OCI-LY1 (cell line): ENCODE results near the gene GRIA1.

ENCODE experiments used
- H2AFZ ChIP-seq: fragments of 200-600 bp; sonication (generic), shearing (Covaris generic); 2 replicates; pipeline ENCODE4 v1.6.0; 2014; ENCODE audit warnings: antibody characterized with exemption, mild to moderate bottlenecking, low read length
- H3F3A ChIP-seq: fragments of 200-600 bp; sonication (generic), shearing (Covaris generic); 2 replicates; pipeline ENCODE4 v1.6.0; 2014; ENCODE audit warnings: mild to moderate bottlenecking, antibody characterized with exemption, low read length, moderate library complexity; ENCODE audit not compliant: insufficient read depth
- H3K27ac ChIP-seq: fragments of 200-600 bp; sonication (generic); 2 replicates; pipeline ENCODE4 v1.5.1; 2014; ENCODE audit warnings: low read length, mixed run types, mild to moderate bottlenecking, low read depth; ENCODE audit not compliant: poor library complexity, severe bottlenecking
- H3K27me3 ChIP-seq: fragments of 200-600 bp; sonication (generic); 2 replicates; pipeline ENCODE4 v1.6.0; 2014; ENCODE audit warnings: antibody characterized with exemption, mild to moderate bottlenecking, low read length, moderate library complexity; ENCODE audit not compliant: insufficient read depth
- H3K36me3 ChIP-seq: fragments of 200-600 bp; sonication (generic); 2 replicates; pipeline ENCODE4 v1.6.1; 2014; ENCODE audit warnings: mild to moderate bottlenecking, antibody characterized with exemption, low read length, moderate library complexity, mixed read lengths; ENCODE audit not compliant: insufficient read depth
- H3K4me1 ChIP-seq: fragments of 200-600 bp; sonication (generic); 2 replicates; pipeline ENCODE4 v1.5.1; 2014; ENCODE audit warnings: mild to moderate bottlenecking, low read length, moderate library complexity; ENCODE audit not compliant: insufficient read depth, severe bottlenecking
- H3K4me2 ChIP-seq: fragments of 200-600 bp; sonication (generic), shearing (Covaris generic); 2 replicates; pipeline ENCODE4 v1.6.1; 2014; ENCODE audit warnings: low read length
- H3K4me3 ChIP-seq: fragments of 200-600 bp; sonication (generic); 2 replicates; pipeline ENCODE4 v1.5.1; 2014; ENCODE audit warnings: low read length, low read depth, mild to moderate bottlenecking, mixed read lengths; ENCODE audit not compliant: poor library complexity, severe bottlenecking
- H3K79me2 ChIP-seq: fragments of 200-600 bp; shearing (Covaris generic); 2 replicates; pipeline ENCODE4 v1.6.1; 2016; ENCODE audit warnings: mixed run types, low read length, mixed read lengths; ENCODE audit not compliant: insufficient read depth
- H3K9ac ChIP-seq: fragments of 200-600 bp; sonication (generic), shearing (Covaris generic); 2 replicates; pipeline ENCODE4 v1.6.1; 2014; ENCODE audit warnings: mild to moderate bottlenecking, low read length, mixed read lengths
- H3K9me2 ChIP-seq: fragments of 200-600 bp; sonication (generic), shearing (Covaris generic); 2 replicates; pipeline ENCODE4 v1.6.1; 2014; ENCODE audit warnings: low read depth, mild to moderate bottlenecking, low read length, mixed read lengths
- H3K9me3 ChIP-seq: fragments of 200-600 bp; shearing (Covaris generic); 2 replicates; pipeline ENCODE4 v1.6.1; 2014; ENCODE audit warnings: low read length, mixed read lengths
- H4K20me1 ChIP-seq: fragments of 200-600 bp; sonication (generic), shearing (Covaris generic); 2 replicates; pipeline ENCODE4 v1.6.0; 2016; ENCODE audit warnings: mild to moderate bottlenecking, low read length; ENCODE audit not compliant: insufficient read depth
- CTCF ChIP-seq: fragments of 200-600 bp; sonication (generic), shearing (Covaris generic); IDR thresholded peaks from 2 replicates; pipeline ENCODE4 v1.5.1; 2017; ENCODE audit warnings: mild to moderate bottlenecking, antibody characterized with exemption, low read length, moderate library complexity, mixed read lengths
- EZH2 ChIP-seq: fragments of 200-600 bp; sonication (generic), shearing (Covaris generic); IDR thresholded peaks from 2 replicates; pipeline ENCODE4 v1.8.0; 2017; ENCODE audit warnings: borderline replicate concordance, mixed run types, mild to moderate bottlenecking, antibody characterized with exemption, low read length, moderate library complexity, mixed read lengths

The GRIA1 gene

DNA sequence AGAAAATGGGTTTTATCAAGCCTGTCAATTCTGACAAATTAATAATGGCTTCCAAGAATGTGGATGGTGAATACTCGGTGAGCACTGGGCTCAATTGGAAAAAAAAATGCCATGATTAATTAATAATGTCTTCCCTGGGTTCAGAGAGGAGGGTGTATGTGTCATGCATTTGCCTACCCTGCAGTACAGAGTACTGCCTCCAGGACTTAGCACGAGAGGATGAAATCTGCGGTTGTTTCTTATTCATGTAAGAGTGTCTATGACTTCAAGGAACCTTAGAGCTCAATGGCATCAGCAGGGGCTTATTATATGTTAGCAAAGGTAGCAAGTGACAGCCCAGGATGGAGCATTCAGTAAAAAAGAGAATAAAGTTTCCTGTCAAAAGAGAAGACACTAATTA, 132.7 kb downstream of the GRIA1 start:
- Histone ChIP-seq H3K9ac (no peak overlapping the region), H3K4me2 (no peak overlapping the region), H3F3A (no peaks in the 10 kb centered on the region), H3K36me3 (no peaks in the 10 kb centered on the region), H3K27ac (no peak overlapping the region), H3K79me2 (no peaks in the 10 kb centered on the region), H3K4me1 (peaks cover 39% of the 10 kb centered on the region), H3K9me2 (no peaks in the 10 kb centered on the region), H3K9me3 (no peaks in the 10 kb centered on the region), H2AFZ (no peak overlapping the region), H3K27me3 (no peaks in the 10 kb centered on the region; the same call in 1 of the 2 replicates), H4K20me1 (no peaks in the 10 kb centered on the region), H3K4me3 (no peak overlapping the region)
- TF ChIP-seq EZH2 (no peak), CTCF (no peak)

DNA sequence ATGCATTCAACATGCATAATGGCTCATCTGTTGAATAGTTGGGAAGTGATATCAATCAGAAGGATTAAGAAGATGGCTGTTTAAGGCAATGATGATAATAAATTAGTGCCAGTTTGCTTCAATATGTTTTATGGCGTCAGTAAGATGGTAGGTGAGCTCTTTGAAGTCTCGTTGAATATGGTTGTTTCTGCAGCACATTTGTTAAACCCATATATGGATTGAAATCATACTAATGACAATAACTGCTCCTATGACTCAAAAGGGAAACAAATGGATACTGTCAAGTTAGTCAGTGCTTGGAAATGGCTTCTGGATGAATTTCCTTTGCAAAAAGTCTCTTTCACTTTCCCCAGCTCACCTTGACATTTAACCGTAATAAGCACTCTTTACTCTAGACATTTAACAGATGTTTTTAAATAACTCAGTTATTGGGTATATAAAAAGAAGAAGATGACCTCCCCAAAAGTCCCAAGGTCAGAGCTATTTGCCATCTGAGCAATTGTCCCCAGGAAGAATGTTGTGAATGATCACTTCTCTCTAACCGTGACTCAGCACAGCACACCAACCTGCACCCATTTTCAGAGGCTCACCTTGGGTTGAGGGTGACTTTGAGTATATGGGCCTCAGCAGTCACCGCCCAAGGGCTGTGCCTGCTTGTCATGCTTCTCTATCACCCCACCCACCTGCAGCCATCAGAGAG, 133.4 kb downstream of the GRIA1 start:
- Histone ChIP-seq H2AFZ (no peak overlapping the region), H3K9me3 (no peaks in the 10 kb centered on the region), H3K9ac (no peak overlapping the region), H3K9me2 (no peaks in the 10 kb centered on the region), H3K79me2 (no peaks in the 10 kb centered on the region), H3F3A (no peaks in the 10 kb centered on the region), H3K27me3 (no peaks in the 10 kb centered on the region; the same call in 1 of the 2 replicates), H3K4me3 (no peak overlapping the region), H3K4me1 (peaks cover 46% of the 10 kb centered on the region), H4K20me1 (no peaks in the 10 kb centered on the region), H3K27ac (no peak overlapping the region), H3K36me3 (no peaks in the 10 kb centered on the region), H3K4me2 (no peak overlapping the region)
- TF ChIP-seq EZH2, result no peak
- TF ChIP-seq CTCF, result no peak

GRCh38 chr5:153624451-153624765, 133.9 kb downstream of the GRIA1 start:
- no peaks in the 10 kb centered on the region for H3F3A ChIP-seq
- no peaks in the 10 kb centered on the region; the same call in 1 of the 2 replicates for H3K27me3 ChIP-seq
- H3K4me2 ChIP-seq, result no peak overlapping the region
- H3K9me2 ChIP-seq, result no peaks in the 10 kb centered on the region
- no peak overlapping the region for H3K4me3 ChIP-seq
- peaks cover 48% of the 10 kb centered on the region for H3K4me1 ChIP-seq
- H3K36me3 ChIP-seq, result no peaks in the 10 kb centered on the region
- no peak overlapping the region for H3K9ac ChIP-seq
- H3K9me3 ChIP-seq, result no peaks in the 10 kb centered on the region
- H2AFZ ChIP-seq, result no peak overlapping the region
- H3K27ac ChIP-seq, result no peak overlapping the region
- no peaks in the 10 kb centered on the region for H3K79me2 ChIP-seq
- H4K20me1 ChIP-seq, result no peaks in the 10 kb centered on the region
- no peak for TF ChIP-seq CTCF
- no peak for TF ChIP-seq EZH2
